HG02885 (cell line): ENCODE data around the gene SLC25A47.
"Not testable (repeated sequence)": the region's sequence is repeated elsewhere in the genome, so short reads cannot be mapped to it uniquely, and the experiment has no call there.

ENCODE experiments used
- ATAC-seq: cut with Tn5 transposase; IDR thresholded peaks from one replicate; pipeline ENCODE4 v1.9.1; 2021; ENCODE audit warnings: mild to moderate bottlenecking; ENCODE audit not compliant: unreplicated experiment, poor library complexity

Gene SLC25A47, protein sequence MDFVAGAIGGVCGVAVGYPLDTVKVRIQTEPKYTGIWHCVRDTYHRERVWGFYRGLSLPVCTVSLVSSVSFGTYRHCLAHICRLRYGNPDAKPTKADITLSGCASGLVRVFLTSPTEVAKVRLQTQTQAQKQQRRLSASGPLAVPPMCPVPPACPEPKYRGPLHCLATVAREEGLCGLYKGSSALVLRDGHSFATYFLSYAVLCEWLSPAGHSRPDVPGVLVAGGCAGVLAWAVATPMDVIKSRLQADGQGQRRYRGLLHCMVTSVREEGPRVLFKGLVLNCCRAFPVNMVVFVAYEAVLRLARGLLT

DNA sequence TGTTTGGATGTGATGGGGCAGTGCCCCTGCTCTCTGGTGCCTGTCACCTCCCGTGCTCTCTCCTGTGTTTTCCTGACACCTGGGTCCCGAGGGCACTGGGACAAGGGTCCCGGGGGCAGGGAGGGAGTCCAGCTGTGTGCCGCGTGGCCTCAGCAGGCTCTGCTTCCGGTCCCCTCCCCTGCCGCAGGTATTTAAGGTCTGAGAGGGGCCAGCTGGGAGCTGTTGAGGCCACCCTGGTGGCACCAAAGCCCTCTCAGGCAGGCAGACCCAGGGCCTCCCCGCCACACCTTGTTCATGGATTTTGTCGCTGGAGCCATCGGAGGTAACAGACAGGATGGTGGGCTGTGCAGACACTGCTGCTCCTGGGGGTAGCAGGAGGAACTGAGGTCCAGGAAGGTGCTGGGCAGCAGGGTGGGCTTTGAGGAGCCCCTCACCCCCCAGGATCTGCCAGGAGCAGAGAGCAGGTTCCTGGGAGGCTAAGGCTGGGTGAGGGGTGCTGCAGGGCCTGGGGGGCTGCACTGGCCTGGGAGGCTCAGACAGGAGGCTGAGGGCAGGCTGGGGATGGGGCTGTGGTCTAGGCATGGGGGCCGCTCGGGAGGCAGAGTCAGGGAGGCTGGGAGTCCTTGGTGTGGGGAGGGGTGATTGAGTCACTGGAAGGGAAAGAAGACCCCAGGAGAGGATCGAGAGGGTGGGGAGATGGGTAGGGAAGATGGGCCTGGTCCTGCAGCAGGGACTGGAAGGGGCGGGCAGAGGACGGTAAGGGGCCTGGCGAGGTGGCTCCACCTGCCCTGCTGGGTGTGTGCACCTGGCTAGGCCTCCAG is at the start of gene SLC25A47:
SLC25A47 (plus strand) TSS at position 219 of the 821 bp plus-strand sequence; CDS start at position 295, 76 bp downstream.
- no peak for ATAC-seq

DNA sequence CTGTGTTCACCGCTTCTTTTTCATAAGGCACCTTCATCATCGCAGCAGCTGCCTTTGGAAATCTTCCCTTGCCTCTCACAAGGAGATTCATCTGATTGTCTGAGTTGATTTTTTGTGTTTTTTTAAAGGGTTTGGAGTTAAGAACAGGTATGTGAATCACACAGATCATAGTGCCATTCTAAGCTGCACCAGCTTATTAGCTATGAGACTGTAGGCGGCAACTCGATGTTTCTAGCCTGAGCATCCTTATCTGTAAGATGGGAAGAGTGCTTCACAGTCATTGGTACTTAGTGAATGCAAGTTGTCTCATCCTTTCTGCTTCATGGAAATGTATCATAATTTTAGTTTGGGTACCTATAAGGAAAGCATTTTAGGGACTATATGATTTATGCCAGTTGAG is 48.9 kb upstream of the SLC25A47 start:
- ATAC-seq = no peak

DNA sequence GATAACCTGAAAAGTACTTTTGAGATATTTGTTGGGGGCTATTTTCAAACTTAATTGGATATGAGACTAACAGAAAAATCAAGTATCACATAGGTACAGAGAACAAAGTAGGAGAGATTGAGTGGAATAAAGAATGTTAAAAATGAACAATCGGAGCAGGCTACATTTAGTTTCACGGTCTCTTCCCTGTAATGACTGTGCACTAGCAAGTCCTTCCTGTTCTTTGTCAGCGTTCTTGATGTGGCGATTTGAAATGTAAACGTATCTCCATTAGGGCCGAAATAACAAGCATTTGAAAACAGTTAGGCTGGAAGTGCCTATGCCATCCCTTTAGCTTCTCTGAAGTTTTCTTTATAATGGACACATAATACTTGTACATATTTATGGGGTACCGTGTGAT is 47.9 kb upstream of the SLC25A47 start:
- peak; percentile 45 for ATAC-seq

DNA sequence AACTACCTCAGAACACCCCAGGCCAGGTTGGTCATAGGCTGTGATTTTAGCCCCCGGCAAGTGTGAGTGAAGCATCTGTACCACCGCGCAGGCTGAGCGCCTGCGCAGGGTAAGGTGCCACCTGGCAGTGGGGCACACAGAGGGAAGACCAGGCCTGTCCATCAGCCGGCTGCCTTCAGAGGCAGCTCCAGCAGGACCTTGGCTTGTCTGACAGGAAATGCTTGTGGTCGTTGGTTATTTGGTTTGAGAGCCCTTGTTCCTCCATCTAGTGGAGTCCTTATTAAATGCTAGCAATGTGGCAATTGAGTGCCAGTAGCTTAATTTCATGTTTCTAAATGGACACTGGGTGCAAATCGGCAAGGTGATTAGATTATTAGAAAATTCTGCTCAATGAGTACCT is 44.4 kb upstream of the SLC25A47 start:
- ATAC-seq = peak; percentile 58

DNA sequence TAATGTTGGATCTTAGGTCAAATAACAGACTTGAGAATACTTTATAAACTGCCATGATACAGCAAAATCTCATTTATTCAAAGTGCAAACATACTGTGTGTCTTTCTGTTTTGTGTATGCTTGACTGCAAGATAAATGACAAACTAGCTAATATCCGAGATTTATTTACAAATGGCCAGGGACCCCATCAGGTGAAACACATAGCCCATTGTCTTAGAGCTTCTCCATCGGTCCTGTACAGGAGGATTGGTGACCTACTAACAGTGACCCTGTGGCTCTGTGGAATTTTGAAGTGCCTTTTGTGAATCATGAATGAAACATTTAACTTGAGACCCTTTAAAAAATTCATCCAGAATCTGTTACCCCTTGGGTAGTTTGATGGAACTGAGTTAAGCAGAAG is 44.0 kb upstream of the SLC25A47 start:
- ATAC-seq = no peak

DNA sequence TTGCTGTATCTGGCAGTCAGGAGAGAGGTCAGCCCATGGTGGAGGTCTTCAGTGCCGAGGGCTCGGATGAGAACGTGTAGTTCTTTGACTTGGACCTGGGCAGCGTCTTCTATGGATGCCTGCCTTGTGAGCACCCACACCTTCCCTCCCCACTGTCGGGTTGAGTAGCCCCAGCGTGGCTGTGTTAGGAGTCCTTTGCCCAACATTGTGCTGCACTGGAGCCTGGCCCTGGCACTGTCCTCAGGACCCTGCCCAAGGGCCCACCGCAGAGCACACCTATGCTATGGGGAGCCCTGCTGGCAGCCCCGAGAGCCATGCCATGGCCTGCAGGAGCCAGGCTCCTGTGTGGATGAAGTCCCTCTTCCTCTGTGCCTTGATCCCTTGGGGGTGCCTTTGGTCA is 43.6 kb upstream of the SLC25A47 start:
- no peak for ATAC-seq

DNA sequence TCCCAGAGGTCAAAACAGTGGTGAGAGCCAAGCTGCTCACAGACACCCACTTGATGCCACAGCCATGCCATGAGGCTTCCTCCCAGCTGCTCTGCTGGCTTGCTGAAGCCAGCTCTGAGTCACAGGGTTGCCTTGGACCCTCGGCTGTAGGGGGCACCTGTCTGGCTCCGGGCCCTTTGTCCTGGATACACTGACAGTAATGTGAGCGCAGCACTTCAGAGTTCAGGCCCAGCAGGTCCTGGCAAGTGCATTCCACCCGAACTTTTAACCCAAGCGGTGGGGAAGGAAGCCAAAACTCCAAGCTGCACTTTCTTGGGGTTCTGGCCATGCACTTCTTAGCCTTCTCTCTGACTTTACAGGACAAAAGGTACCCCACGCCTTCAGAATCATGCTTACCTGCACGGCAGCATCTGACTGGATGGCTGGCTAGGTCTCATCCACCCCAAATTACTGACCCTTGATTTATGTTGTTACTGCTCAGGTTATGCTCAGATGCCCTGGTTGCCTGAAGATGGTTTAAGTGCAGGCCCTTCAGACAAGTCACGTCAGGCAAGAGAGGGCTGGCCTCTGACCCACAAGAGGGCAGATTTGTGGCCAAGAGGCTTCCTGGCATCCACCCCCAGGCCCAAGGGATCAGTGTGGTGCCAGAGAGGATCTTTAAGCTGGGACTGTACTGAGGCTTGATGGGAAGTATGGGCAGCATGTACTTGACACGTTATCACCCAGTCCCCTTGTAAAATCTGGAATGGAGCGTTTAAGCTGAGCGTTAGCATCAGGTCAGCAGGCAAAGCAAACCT is 41.7 kb upstream of the SLC25A47 start:
- no peak for ATAC-seq

DNA sequence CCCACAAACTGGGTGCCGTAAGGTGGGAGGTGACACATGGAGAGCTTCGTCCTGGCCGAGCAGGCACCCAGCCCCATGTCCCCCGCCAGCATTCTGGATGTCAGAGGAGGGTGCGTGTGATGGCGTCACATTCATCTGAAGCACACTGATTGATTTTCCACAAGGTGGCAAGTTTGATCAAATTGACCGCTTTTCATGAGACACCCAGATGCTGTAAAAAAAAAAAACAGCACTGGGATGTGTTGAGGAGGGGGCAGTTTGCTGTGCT is 41.1 kb upstream of the SLC25A47 start:
- ATAC-seq = no peak

DNA sequence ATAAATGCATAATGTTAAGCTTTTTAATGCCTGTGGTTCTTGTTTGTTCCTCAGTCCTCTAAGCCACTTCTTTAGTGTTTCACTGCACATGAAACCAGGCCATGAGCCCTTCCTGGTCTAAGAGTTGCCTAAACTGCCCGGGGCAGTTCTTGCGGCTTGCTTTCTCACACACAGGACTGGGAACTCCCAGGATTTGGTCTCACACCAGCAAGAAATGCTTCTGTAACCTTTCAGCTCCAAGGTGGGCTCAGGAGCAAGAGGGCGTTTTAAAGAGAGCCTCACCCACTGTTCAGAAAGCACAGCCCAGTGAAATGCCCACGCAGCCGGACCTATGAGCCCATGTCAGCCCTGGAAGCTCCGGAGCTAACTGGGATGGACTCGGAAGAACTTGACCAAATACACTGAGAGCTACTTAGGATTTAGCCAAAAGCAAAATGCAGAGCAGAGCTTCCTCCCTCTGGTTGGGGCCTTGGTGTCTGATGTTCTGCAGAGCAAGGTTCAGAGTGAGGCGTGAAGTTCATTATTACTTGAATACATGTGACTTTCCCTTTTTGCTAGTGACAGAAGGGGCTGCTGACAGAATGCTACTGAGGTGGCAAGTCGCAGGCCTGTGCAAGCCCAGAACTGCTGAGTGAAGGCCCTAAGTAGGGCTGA is 40.2 kb upstream of the SLC25A47 start:
- no peak for ATAC-seq

DNA sequence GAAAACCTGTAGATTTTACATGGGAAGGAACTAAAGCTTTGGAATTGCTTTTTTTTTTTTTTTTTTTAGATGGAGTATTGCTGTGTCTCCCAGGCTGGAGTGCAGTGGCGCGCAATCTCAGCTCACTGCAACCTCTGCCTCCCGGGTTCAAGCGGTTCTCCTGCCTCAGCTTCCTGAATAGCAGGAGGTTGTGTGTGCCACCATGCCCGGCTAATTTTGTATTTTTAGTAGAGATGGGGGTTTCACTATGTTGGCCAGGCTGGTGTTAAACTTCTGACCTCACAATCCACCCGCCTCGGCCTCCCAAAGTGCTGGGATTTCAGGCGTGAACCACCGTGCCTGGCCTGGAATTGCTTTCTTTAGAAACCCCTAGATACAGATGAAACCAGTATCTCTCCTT is 39.7 kb upstream of the SLC25A47 start:
- not testable (repeated sequence) for ATAC-seq

DNA sequence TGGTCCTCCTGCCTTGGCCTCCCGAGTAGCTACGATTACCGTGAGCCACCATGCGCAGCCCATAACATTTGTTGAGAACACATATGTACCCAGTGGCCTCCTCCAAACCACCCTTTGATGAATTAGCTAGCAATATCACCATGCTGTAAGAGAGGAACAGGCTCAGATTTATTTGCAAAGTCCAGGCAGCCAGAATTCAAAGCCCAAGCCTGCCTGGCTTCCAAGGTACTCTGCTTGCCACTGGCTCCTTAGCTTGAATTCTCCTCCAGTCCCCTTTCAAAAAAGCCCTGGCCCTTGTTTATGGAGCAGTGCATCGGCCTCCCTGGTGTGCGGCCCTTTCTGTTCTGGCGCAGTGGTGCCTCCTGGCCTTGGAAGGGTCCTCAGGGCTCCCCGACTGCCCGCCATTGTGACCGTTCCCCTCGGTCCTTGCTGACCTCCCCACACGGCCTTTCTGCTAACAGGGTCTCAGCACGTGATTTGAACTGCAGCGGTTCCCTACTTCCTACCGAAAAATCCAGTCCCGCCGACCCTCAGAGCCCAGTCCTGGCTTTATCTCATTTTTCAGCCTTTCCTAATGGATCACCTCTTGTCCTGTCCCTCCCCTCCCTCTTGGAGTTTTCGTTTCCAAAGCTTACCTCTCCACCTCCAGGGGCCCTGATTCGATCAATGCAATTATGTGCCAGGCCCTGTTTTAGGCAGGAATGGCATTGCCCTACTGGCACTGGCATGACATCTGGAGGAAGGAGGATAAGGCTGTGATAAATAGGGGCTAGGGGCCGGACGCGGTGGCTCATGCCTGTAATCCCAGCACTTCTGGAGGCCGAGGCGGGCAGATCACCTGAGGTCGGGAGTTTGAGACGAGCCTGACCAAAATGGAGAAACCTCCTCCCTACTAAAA is 38.9 kb upstream of the SLC25A47 start:
- ATAC-seq = no peak

DNA sequence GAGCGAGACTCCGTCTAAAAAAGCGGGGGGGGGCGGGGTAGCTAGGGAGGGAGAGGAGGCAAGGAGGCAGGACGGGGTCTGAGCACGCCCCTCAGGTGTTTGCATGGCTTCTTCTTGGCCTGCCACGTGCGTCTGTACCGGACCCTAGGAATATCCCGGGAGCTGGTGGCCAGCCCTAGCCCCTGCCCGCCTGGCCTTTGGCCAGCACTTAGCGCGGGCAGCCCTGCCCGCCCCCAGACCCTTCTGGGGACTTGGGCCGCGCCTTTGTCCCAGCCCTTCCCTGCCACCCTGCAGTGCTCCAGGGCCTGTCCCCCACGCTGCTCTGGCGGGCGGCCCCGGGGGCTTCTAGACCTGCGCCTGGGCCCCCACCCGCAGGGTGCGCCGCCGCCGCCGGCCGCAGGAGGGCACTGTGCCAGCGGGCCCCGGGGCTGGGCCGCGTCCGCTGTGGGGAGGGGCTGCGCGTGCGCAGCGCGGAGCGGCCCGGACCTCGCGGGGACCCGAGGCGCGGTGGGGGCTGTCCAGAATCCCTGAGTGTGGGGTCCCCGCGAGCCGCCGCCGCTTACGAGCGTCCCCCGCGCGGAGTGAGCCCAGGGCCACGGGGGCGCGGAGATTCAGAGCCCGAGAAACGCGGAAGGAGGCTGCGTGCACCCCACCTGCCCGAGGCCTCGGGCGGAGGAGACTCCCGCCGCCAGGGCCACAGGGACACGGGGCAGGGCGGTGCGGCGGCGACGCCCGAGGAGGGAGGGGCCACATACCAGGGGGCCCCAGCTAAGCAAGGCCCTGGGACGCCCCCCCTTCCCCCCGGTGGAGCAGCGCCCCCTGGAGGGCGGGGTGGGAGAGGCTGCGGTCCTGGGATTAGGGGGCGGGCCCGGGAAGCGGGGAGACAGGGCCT is 37.9 kb upstream of the SLC25A47 start:
- ATAC-seq = peak; percentile 89

DNA sequence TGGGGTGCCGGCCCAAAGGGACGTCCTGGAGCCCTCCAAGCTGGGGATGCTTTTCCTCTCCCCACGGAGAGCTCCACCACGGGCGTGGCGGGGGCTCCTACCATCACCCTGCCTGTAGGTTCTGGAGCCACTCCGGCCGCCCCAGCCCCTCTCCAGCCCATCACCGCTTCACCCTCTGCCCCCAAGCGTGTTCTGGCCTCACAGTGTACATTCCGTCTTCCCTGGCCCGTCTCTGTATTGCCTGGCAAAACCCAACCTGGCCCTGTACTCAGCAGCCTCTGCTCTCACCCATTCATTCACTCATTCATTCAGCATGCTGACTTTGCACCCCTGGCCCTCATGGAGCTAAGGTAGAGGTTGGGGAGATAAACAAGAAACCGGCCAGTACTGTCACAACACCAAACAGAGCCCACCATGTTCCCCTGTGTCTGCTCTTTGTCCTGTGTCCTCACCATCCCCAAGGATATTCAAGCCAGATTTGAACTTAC is 37.2 kb upstream of the SLC25A47 start:
- ATAC-seq = no peak

DNA sequence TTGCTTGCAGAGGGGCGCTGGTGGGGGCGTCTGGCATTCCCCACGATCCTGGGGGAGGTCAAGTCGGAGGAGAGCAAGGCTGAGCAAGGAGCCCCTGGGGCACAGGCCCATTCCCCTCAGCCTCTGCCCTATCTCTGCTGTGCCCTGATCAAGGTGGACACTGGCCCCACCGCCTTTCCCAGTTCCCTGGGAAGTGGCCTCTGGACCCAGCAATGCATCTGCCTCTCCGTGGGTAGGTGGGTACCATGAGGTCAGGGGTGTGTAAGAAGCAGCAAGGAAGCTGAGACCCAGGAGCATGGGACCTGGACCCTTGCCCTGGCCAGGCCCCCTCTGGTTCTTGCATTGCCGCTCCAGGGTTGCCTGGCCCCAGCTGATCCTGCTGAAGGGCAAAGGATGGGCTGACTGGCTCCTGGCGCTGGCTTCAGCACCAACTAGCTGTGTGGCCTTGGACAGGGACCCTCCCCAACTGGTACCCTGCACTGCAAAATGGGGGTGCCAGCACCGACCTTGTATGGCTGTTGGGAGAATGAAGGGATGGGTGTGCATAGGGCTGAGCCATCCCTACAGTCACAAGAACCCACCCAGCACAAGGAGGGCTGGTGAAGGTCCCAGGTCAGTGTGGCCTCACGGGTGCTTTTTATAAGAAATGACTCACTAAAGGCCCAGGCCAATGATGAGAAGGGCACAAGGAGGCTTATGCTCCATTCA is 36.5 kb upstream of the SLC25A47 start:
- no peak for ATAC-seq

DNA sequence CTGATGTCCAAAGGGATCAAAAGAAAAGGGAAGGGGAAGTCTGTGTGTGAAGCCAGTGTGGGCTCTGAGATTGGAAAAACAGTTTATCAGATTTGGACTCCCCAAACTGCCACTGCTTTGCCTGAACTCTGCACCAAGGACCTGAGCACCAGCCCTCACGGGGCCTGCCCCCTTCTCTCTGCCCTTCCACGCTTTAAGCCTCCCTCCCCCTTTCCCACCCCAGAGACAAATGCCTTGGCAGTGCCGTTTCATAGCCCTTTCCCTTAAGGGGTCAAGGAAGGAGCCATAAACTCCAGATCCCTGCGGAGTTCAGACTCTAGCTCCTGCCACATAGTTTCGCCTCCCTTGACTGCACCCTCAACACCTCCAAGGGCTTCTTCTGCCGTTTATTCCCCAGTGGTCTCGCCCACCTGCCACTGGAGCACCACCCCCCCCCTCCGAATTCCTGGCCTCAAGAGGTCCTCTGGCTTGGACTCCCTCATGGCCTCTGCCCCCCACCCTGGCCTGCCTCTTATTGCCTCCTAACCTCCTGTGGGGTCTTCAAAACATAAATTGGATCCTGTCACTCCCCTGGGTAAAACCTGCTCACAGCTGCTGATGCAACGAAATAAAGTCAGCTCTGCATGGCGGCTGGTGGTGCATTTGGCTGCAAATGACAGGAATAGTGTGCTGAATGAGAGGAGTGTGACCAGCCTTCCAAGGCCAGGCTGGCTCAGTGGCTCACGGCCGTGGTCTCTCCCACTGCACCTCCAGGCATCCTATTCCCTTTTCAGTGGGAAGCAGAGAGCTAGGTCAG is 35.7 kb upstream of the SLC25A47 start:
- no peak for ATAC-seq

DNA sequence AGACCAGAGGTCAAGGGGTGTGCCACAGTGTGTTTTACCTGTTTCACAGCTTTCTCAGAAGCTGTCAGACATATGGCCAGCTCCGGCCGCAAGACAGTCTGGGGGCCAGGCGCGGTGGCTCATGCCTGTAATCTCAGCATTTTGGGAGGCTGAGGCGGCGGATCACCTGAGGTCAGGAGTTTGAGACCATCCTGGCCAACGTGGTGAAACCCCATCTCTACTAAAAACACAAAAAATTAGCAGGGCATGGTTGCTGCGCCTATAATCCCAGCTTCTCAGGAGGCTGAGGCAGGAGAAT is 35.2 kb upstream of the SLC25A47 start:
- ATAC-seq = not testable (repeated sequence)
